GM12892 (cell line): ENCODE measurements around the gene DMTF1.
"Not testable (repeated sequence)": the region's sequence is repeated elsewhere in the genome, so short reads cannot be mapped to it uniquely, and the experiment has no call there.

Experiments
- DNase-seq: peaks from one replicate; pipeline ENCODE4 v3.0.0; 2011; ENCODE audit not compliant: insufficient read length
- FAIRE-seq: peaks from 2 replicates; lab custom pipeline; 2011; peaks lifted over from hg19 to GRCh38; lab: Jason Lieb, UNC
- POLR2A ChIP-seq: IDR thresholded peaks from 2 replicates; pipeline ENCODE4 v1.6.1; 2011; ENCODE audit warnings: low read depth, low read length, control low read depth
- POLR2AphosphoS5 ChIP-seq: IDR thresholded peaks from 2 replicates; pipeline ENCODE4 v1.6.1; 2011; ENCODE audit warnings: low read depth, low read length, control low read depth
- TAF1 ChIP-seq: IDR thresholded peaks from 2 replicates; pipeline ENCODE4 v1.6.1; 2011; ENCODE audit warnings: low read depth, mild to moderate bottlenecking, control low read depth, low read length, borderline replicate concordance

The DMTF1 gene

DNA sequence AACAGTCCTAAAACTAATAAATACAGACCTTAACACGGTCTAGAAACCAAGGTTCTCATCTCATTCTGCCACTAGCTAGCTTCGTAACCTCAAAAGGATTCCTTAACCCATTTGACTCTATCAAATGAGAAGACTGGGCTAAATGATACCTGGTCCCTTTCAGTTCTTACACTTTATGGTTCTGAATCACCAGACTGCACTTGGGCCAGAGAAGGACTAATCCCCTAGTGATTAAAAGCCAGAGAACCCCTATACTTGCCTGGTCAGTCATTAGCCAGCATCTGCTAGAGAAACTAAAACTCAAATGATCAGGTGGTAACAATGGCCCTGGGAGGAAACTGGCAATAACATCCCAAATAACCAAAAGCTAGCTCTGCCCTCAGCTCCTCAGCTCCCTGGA lies 50.5 kb downstream of the DMTF1 start:
- TF ChIP-seq POLR2AphosphoS5 (0 out of 2 replicates have a peak, but pooled peaks have one; percentile 11), TAF1 (no peak), POLR2A (peak; percentile 11; the same call in 1 of the 2 replicates)
- no peak for DNase-seq
- FAIRE-seq, result peak; percentile 68

DNA sequence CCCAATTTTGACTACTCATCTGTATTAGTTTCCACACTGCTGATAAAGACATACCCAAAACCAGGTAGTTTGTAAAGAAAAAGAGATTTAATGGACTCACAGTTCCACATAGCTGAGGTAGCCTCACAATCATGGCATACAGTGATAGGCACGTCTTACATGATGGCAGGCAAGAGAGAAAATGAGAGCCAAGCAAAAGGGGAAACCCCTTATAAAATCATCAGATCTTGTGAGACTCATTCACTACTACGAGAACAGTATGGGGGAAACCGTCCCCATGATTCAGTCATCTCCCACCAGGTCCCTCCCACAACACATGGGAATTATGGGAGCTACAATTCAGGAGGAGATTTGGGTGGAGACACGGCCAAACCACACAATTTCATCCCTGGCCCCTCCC lies 51.7 kb downstream of the DMTF1 start:
- not testable (repeated sequence) for DNase-seq, FAIRE-seq

DNA sequence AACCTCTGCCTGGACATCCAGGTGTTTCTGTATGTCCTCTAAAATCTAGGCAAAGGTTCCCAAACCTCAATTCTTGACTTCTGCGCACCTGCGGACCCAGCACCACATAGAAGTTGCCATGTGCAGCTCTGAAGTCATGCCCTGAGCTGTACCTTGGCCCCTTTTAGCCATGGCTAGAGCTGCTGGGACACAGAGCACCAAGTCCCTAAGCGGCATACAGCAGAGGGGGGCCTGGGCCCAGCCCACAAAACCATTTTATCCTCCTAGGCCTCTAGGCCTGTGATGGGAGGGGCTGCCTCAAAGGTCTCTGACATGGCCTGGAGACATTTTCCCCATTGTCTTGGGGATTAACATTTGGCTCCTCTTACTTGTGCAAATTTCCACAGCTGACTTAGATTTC lies 52.7 kb downstream of the DMTF1 start:
- FAIRE-seq, result no peak

DNA sequence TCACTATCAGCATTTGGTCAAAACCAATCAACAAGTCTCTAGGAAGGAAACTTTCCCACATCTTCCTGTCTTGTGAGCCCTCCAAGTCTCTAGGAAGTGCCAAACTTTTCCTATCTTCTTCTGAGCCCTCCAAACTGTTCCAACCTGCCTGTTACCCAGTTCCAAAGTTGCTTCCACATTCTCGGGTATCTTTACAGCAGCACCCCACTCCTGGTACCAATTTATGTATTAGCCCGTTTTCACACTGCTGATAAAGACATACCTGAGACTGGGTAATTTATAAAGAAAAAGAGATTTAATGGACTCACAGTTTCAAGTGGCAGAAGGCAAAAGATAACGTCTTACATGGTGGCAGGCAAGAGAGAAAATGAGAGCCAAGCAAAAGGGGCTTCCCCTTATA lies 53.4 kb downstream of the DMTF1 start:
- not testable (repeated sequence) for FAIRE-seq, DNase-seq

More for the DNA sequence above, 52.7 kb downstream of the DMTF1 start:
- no peak for TF ChIP-seq TAF1
- TF ChIP-seq POLR2A, result no peak
- TF ChIP-seq POLR2AphosphoS5, result no peak
- no peak for DNase-seq

DNA sequence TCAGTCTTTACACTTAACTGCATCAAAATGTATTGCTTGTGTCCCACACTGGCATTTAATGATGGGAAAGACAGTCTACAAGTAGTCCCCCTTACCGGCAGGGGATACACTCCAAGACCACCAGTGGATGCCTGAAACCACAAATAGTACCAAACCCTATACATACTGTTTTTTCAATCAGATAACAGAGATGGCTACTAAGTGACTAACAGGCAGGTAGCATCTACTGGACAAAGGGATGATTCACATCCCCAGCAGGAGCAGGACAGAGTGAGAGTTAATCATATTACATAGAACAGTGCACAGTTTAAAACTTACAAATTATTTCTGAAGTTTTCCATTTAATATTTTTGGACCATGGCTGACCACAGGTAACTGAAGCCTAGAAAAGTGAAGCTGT lies 54.1 kb downstream of the DMTF1 start:
- TF ChIP-seq POLR2A (no peak), POLR2AphosphoS5 (no peak), TAF1 (no peak)
- no peak for FAIRE-seq
- no peak for DNase-seq

DNA sequence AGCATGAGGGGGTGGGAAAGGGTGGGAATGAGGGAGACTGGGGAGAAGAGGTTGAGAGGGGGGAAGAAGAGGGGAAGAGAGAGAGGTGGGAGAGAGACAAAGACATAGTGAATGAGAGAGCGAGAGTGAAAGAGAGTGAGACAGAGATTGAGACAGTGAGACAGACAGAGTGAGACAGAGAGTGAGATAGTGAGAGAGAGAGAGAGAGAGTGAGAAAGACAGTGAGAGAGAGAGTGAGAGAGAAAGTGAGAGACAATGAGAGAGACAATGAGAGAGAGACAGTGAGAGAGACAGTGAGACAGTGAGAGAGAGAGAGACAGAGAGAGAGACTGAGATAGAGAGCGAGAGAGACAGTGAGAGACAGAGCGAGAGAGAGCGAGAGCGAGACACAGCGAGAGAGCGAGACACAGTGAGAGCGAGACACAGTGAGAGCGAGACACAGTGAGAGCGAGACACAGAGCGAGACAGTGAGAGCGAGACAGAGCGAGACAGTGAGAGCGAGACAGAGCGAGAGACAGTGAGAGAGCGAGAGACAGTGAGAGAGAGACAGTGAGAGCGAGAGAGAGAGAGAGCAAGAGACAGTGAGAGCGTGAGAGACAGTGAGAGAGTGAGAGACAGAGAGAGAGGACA lies 57.2 kb downstream of the DMTF1 start:
- no peak for DNase-seq
- FAIRE-seq, result no peak
- no peak for TF ChIP-seq POLR2A
- TF ChIP-seq TAF1, result no peak
- 0 out of 2 replicates have a peak, but pooled peaks have one; percentile 18 for TF ChIP-seq POLR2AphosphoS5

DNA sequence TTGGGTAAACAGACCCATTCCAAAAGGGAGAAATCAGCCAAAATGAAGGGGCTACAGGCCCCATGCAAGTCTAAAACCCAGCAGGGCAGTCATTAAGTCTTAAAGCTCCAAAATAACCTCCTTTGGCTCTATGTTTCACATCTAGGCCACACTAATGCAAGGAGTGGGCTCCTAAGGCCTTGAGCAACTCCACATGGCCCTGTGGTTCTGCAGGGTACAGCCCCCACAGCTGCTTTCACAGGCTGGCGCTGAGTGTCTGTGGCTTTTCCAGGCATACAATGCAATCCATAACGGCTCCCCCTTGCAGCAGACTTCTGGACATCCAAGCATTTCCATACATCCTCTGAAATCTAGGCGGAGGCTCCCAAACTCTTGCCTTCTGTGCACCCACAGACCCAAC lies 58.3 kb downstream of the DMTF1 start:
- no peak for FAIRE-seq
- TF ChIP-seq TAF1, result no peak
- no peak for TF ChIP-seq POLR2A
- no peak for TF ChIP-seq POLR2AphosphoS5

DNA sequence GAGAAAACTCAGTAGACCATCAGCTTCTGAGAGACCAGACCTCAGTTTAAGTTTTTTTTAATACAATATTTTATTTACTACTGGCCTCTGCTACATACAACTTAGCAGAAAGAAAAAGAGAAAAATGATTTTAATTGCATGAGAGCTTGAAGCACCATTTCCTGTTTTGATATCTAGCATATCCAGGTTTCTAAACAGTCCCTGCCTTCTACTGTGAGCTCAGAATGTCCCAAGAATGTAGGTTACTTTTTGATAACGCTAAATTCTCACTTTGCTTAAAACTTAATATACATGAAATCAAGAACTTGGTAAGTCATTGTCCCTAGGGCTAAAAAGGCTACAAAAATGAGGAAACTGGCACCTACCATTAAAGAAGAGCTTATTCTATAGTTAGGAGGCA lies 60.2 kb downstream of the DMTF1 start:
- no peak for DNase-seq
- FAIRE-seq, result no peak
- TF ChIP-seq TAF1, result no peak
- TF ChIP-seq POLR2A, result no peak
- no peak for TF ChIP-seq POLR2AphosphoS5

More for the DNA sequence above, 58.3 kb downstream of the DMTF1 start:
- no peak for DNase-seq

DNA sequence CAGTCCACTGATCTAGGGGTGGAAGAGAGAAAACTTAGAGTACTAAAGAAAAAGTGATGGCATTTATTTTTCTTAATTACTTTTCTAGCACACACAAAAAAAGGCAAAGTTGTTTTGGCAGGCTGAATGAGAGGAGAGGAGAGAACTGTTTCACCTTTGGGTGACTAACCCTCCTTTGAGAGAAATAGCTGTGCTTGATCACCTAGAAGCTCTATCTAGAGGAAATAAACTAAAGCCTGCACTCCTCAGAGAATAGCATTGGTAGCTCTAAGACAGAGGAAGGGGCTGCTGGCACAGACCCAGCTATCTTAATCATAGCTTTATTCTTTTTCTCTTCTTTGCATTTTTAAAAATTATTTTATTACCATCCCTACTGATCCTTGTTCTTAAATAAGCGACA lies 61.0 kb downstream of the DMTF1 start:
- TF ChIP-seq TAF1, result no peak
- no peak for TF ChIP-seq POLR2AphosphoS5
- TF ChIP-seq POLR2A, result no peak
- FAIRE-seq (peak; percentile 44), DNase-seq (no peak)

DNA sequence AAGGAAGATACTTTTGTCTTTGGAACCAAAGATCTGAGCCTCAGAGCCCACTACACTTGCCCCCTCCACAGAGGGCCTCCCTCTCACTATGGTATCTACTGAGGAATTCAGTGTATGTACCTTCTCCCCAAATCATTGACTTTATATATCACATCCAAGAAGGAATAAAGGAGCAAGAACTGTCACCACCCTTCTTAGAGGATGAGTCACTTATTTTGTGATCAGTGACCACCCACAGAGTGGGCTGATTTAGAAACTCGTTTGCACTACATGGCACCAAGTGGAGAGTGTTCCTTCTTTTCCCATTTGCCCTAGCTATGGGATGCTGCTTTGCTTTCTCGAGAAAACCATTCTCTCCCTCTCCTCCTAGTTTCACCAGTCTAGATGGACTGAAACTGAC lies 61.6 kb downstream of the DMTF1 start:
- DNase-seq (no peak), FAIRE-seq (peak; percentile 33)
- peak; percentile 47 for TF ChIP-seq POLR2A
- no peak for TF ChIP-seq TAF1

DNA sequence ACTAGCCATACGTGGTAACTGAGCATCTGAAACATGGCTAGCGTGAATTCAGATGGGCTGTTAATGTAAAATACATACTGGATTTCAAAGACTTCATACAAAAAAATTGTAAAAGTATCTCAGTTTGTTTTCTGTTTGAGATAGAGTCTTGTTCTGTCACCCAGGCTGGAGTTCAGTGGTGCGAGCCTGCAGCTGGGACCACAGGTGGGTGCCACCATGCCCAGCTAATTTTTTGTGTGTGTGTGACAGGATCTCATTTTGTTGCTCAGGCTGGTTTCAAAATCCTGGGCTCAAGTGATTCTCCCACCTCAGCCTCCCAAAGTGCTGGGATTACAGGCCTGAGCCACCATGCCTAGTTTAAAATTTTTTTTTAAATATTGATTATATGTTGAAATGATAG lies 62.8 kb downstream of the DMTF1 start:
- TF ChIP-seq POLR2A (no peak), POLR2AphosphoS5 (no peak), TAF1 (no peak)
- FAIRE-seq (no peak), DNase-seq (no peak)

DNA sequence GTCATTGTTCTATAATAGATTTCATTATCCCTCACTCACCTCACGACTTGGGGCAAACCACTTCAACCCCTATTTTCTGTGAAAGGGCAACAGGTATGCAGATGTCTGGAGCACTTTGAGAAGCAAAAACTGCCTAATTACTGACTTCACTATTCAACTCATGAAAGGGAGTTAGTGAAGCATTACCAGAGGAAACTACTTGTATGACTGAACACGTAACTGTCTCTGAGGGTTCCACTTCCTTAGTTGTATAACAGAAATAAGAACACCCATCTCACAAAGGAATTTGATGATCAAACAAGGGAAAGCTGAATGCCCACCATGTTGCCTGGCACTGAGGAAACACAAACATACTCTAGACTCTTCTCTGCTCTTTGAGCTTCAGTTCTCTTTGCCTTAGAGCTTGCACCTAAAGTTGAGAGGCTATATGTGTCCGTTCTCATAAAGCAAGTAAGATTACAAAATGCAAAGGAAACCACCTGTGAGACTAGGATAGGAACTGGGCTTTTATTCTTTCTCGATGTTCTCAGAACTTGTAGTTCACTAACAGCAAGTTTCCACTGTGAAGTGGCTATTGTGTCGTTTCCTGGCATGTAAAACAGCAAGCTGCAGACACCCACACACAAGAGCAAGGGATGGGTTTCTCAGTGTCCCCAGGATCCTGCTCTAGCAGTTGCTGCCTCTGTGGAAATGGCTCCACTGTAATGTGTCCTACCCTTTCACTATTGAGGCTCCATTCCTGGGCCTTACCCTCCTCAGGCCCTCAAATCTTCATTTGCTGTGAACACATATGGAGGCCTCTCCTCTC lies 64.7 kb downstream of the DMTF1 start:
- DNase-seq (no peak), FAIRE-seq (peak; percentile 98)
- peak; percentile 94 for TF ChIP-seq POLR2A
- TF ChIP-seq POLR2AphosphoS5, result peak; percentile 95
- TF ChIP-seq TAF1, result peak; percentile 81

DNA sequence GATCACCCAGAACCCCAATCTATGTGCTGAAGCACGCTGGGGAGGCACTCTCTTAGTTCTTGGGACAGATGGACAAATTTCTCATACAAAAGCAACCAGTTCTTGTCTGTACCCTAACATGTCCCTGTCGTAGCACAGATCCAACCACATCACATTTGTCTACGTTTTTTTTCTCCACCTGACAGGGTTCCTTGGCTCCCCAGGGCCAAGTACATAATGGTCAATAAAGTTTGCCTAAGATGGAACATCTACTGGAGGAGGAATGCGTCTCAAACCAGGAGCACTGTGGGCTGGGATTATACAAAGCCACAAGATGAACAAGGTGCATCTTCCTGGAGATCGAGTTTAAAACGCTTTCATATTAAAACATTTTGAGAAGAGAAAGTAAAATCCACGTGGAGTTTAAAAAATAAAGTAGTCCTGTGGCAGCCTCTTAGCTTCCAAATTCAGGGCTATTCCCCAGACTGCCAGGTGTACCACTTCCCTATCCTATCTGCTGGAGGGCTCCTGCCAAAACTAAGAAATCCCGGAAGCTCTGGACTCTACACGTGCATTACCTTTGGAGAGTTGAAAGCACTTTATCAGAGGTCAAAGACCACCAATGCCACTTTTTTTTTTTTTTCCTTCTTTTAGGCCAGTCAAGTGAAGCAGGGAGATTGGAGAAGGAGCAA lies 65.9 kb downstream of the DMTF1 start:
- peak; percentile 36 for FAIRE-seq
- no peak for DNase-seq
- TF ChIP-seq POLR2A, result no peak
- no peak for TF ChIP-seq TAF1
- TF ChIP-seq POLR2AphosphoS5, result peak; percentile 68; the same call in 1 of the 2 replicates
